ENCODE data around the gene RNPS1.

RNPS1 gene

DNA sequence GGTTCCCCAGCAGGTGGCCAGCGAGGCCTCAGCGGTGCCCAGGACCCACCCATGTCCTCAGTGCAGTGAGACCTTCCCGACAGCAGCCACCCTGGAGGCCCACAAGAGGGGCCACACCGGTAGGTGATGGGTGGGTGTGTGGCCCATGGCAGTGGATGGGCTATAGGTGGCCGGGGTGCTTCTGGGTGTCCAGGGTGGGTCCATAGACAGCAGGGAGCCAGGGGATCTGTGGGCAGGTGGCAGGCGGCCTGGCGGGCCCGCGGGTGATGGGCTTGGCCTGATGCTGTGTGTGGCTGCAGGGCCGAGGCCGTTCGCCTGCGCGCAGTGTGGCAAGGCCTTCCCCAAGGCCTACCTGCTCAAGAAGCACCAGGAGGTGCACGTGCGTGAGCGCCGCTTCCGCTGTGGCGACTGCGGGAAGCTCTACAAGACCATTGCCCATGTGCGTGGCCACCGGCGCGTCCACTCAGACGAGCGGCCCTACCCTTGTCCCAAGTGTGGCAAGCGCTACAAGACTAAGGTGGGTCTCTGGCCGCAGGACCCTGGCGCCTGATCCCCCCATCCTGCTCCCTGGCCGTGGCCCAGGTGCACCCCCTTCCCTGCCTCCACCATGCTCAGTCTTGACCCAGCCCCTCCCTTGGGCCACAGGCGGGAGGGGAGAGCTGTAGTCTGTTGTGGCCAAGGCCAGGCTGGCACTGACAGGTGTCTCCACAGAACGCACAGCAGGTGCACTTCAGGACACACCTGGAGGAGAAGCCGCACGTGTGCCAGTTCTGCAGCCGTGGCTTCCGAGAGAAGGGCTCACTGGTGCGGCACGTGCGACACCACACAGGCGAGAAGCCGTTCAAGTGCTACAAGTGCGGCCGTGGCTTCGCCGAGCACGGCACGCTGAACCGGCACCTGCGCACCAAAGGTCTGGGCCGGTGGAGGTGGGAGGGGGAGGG lies 33.8 kb downstream of the RNPS1 start:
- no peak for DNase-seq

DNA sequence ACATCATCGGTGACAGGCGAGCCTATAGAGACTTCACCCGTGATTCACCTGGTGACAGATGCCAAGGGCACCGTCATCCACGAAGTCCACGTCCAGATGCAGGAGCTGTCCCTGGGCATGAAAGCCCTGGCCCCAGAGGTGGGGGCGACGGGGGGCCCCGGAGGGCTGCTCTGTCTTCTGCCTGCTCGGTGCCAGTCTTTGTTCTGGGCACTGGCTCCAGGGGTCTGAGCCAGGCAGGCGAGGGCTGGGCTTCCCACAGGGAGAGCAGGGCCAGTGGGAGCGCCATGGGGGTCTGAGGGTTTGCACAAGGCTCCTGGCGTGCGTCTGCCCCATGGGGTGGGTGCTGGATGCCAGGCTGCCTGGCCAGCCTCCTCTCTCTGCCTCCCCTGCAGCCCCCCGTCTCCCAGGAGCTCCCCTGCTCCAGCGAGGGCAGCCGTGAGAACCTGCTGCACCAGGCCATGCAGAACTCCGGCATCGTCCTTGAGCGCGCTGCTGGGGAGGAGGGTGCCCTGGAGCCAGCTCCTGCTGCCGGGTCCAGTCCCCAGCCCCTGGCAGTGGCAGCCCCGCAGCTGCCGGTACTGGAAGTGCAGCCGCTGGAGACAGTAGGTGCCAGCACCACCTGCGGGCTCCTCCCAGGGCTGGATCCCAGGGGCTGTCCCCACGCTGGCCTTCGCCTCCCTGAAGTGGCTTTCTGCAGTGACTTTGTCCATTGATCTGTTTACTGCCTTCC lies 34.7 kb downstream of the RNPS1 start:
- no peak for DNase-seq

DNA sequence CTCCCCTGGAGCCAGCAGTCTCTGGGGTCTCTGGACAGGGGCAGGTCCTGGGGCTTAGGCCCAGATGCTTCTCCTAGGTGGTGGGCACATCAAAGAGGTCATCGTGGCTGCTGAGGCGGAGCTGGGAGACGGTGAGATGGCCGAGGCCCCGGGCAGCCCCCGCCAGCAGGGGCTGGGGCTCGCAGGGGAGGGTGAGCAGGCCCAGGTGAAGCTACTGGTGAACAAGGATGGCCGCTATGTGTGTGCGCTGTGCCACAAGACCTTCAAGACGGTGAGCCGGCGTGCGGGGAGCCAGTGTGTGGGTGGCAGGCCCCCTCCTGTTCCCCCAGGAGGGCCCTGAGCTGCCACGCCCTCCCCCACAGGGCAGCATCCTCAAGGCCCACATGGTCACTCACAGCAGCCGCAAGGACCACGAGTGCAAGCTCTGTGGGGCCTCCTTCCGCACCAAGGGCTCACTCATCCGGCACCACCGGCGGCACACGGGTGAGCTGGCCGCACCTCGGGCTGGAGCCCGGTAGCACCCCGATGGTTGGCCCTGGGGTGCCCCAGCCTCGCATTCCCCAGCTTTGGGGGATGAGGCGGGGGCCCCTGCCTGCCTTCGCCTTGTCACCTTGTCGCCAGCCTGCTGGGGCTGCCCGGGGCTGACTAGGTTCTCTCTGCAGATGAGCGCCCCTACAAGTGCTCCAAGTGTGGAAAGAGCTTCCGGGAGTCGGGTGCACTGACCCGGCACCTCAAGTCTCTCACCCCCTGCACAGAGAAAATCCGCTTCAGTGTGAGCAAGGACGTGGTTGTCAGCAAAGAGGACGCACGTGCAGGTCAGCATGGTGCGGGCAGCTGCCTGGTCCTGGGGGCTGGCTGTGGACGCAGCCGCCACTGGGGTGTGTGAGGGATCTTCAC lies 35.6 kb downstream of the RNPS1 start:
- no peak for DNase-seq

DNA sequence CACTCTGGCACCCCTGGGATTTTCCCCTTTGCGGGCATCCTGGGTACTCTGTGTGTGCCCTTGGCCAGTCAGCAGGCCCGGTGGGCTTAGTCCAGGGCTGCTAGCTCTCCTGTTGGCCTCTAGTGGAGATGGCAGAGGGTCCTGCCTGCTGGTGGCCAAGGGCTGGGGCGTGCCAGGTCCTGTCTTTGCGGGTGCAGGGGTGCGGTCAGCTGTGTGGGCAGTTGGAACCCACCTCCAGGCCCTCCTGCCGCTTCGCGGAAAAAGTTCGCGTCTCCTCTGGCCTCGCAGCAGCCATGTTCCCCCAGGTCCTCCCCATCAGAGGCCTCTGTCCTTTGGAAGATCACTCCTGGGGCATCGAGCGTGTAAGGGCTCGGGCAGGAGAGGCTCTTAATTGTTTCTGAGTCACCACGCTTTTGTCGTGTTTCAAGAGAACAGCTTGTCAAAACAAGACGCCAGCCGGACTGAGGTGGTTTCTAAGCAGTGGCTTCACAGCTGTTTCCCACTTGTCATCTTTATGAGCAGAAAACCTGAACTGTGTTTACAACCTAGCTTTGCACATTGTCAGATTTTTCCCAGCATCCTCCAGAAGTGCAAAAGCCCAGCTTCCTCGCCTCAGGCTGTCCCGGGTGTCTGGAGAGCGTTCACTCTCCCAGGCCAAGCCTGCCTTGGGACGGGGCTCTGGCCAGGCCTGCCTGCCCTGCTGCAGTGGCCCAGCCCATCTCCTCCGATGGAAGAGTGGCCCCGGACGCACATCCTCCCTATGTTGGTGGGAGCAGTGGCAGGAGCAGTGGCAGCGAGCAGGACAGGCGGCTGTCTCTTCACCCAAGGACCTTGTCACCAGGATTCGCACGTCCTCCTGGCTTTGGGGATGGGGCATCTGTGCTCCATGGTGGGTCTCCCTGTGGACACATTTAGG lies 36.7 kb downstream of the RNPS1 start:
- DNase-seq: no peak

DNA sequence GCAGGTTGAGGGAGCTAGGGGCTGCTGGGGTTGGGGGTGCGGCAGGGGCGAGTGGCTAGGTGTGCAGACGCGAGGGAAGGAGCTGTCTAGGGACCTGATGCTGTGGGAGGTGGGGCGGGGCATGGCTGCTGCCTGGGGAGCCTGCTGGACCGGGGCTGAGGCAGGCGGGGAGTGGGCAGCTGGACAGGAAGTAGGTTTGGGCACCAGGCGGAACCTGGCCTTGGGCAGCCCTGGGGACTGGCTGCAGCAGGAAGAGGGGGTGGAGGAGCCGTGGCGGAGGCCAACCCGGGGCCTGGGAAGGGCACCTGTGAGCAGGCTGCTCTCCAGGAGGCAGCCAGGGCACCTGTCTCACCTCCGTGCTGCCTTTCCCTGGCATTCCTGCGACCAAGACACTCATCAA lies 37.5 kb downstream of the RNPS1 start:
- DNase-seq: no peak

DNA sequence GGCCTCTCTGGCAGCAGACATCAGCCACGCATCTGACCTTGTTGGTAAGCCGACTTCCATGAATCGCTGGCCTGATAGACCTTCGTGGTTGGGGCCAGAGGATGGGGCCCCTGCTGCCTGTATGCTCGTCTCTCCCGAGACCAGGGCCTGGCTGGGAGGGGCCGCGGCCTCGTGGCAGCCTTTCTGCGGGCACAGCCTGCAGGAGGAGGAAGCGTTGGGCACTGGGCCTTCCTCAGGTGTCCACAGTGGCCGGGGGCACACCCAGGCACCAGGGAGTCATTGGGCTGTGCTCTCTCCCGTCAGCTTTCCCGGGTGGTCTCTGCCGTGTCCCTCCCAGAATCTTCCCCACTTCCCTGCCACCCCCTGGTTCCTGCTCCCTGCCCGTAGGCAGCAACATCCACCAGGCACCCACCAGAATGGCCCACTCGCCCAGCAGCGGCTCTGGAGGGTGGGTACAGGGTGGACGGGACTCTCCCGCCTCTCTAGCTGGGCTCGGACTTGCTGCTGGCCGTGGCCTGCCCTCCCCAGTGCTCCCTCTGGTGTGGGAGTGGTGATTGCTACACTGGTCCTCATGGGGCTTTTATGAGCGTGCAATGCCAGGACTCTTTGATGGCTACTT lies 38.2 kb downstream of the RNPS1 start:
- DNase-seq: no peak

DNA sequence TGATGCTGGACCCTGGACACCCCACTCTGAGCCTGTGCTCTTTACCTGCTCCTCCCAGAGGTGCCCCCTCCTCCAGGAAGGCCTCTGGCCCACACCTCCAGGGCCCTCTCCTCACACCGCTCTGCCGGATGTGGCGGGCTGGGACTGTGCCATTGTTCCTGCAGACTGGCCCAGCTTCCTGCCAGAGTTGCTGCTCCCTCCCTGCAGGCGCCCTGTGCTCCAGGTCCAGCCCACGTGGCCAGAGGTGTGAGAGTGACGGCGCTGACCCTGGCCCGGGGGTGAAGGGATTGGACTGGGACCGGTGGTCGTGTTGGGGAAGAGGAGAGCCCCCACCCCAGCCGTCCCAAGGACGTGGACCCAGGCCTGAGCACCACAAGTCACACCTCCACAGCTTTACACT lies 38.8 kb downstream of the RNPS1 start:
- no peak for DNase-seq

DNA sequence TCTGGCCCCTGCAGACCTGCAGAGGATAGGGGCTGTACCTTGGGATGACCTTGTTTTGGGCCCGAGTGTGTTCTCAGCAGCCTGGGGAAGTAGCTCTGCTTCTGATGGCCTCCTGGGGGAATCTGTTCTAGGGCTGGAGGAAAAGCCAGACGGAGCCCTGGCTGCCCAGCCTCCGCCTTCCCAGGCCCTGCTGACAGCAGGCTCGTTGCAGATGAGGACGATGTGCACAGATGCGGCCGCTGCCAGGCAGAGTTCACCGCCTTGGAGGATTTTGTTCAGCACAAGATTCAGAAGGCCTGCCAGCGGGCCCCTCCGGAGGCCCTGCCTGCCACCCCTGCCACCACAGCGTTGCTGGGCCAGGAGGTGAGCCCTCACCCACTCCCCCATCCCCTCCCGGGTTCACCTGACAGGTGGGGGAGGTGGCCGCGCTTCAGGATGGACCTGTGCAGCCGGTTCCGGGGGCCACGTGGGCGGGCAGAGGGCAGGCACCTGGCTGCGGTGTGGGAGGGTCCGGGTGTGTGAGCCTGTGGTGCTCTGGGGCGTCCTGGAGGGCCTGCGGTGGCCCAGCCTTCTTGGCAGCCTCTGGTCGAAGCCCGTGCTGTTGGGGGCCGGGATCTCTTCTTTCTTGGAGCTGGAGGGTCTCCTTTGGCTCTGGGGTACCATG lies 39.6 kb downstream of the RNPS1 start:
- DNase-seq: no peak

DNA sequence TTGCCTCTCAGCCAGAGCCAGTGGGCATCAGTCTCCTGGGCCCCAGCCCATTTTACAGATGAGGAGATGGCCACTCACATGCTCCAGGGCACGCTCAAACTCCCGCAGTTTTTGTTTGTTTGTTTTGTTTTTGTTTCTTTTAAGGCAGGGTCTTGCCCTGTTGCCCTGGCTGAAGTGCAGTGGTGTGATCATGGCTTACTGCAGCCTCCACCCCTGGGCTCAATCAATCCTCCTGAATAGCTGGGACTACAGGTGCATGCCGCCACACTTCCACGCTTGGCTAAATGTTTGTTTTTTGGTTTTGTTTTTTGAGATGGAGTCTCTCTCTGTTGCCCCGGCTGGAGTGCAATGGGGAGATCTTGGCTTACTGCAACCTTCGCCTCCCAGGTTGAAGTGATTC lies 41.0 kb downstream of the RNPS1 start:
- DNase-seq: no peak

DNA sequence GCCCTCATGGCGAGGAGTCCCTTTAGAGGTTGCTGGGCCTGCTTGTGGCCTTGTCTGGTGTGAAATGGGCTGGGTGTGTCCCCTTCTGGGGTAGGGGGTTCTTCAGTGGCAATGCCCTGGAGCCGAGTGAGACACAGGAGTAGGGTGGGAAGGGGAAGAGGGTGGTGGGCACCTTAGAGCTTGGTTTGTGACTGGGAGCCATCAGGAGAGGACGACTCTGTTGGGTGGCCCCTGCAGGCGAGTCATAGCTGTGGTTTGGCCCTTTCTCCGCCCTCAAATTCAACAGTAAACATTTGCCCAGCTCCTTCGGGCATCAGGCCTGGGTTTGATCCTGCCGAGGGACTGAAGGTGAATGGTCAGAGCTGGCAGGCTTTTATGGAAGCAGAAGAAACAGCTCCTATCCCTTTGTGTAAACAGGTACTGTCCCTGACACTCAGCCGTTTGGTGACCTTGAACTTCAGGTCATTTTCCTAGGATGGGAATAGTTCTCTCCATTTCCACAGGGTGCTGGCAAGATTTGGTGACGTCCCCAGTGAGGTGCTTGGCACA lies 41.6 kb downstream of the RNPS1 start:
- DNase-seq: no peak

DNA sequence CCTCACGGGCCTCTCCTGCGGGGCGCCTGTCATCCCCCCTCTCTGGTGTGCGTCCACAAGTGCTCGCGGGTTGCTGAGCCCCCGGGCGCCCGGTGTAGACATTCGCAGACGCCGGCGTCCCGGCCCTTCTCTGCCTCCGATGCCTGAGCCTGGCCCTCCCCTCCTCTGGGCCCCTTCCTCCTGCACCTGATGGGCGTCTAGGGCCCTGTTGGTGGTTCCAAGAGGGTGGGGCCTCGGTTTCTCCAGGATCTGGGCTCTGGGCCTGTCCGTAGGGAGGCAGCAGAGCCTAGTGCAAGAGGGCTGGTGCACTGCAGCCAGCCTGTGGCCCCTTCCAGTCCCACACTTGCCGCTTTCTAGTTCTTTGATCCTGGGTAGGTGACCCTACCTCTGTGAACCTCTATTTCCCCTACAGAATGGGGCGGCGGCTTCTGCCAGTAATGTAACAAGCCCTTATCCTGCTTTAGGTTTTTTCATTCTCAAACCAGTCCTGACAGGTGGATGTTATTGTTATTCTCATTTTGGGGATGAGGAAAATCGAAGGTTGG lies 43.9 kb downstream of the RNPS1 start:
- DNase-seq: no peak

DNA sequence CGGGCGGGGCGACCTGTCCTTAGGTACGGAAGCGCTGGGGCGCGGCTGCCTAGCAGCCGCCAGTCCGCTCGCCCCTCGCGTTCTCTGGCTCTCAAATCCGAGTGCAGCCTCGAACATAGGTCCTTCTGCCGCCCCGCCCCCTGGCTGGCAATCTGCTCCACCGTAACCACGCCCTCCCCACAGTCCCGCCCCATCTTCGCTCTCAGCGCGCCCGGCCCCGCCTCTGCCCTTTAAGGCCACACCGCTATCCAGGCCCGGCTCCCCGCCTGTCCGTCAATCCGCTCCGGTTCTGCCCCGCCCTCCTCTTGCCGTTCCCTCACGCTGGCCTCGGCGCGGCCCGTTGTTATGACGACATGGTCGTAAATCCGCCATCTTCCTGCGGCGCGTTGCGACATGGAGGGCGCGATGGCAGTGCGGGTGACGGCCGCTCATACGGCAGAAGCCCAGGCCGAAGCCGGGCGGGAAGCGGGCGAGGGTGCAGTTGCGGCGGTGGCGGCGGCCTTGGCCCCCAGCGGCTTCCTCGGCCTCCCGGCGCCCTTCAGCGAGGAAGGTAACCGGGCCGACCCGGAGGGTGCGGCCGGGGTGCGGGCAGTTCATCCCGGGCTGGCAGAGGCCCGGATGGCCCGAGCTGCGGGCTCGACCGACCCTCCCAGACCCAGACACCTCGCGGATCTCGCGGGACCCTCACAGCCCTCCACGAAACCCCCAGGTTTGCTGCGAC lies 44.5 kb downstream of the RNPS1 start, which contains the start of gene E4F1:
TSS of gene E4F1 (plus strand) at position 371 of the 721 bp plus-strand sequence. CDS start at position 394, 23 bp downstream.
- peak; percentile 97 for DNase-seq

DNA sequence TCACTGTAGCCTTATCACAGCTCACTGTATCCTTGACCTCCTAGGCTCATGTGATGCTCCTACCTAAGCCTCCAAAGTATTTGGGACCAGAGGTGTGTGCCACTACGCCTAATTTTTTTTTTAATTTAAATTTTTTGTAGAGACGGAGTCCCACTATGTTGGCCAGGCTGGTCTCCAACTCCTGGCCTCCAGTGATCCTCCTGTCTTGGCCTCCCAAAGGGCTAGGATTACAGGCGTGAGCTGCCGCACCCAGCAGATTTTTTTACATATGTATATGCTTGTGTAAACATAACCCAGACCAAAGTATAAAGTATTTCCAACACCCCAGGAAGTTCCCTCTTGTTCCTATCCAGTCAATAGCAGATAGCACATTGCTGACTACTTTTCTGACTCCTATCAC lies 51.6 kb downstream of the RNPS1 start:
- DNase-seq: no peak

DNA sequence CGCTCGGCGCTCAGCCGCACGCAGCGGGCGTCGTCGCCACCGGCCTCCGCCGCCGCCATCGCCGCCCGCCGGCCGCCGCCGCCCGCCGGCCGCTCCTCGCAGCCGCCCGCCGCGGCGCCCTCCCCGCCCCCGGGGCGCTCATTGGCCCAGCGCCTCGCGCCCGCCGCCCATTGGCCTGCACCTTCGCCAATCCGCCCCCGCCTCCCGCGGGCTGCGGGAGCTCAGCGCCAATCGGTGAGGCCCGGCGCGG lies 53.3 kb downstream of the RNPS1 start, which contains the start of gene PGP:
TSS of gene PGP (minus strand) at position 122 of the 250 bp plus-strand sequence. CDS start at position 59, 63 bp downstream.
- DNase-seq: no peak

DNA sequence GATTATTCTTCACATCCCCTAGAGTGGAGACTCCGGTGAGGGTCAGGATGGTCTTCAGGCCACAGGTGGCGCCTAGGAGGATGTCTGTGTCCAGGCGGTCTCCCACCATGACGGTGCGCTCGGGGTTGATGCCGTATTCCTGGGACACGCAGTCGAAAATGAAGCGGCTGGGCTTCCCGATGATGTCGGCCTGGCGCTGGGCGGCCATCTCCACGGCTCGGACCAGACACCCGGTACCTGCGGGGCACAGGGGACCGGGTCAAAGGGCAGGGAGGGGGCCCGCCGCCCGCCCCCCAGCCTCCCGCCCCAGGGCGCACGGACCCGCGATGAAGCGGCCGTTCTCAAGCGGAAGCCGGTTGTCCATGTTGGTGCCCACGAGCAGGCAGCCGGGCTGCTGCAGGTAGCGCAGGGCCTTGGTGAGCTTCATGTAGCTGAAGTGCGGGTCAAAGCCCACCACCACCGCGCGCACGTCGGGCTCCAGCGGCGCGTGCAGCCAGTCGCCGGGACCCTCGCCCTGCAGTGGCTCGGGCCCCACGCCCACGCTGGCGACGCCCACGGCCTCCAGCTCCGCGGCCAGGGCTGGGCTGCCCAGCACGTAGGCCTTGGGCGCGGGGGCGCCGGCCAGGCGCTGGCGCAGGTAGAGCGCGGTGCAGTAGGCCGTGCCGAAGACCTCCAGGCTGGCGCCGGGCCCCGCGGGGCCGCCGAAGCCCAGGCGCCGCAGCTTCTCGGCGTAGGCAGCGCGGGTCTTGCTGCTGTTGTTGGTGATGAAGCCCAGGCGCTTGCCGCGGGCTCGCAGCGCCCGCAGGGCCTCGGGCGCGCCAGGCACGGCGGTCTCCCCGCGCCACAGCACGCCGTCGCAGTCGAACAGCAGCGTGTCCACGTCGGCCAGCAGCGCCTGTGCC lies 53.9 kb downstream of the RNPS1 start:
- no peak for DNase-seq

DNA sequence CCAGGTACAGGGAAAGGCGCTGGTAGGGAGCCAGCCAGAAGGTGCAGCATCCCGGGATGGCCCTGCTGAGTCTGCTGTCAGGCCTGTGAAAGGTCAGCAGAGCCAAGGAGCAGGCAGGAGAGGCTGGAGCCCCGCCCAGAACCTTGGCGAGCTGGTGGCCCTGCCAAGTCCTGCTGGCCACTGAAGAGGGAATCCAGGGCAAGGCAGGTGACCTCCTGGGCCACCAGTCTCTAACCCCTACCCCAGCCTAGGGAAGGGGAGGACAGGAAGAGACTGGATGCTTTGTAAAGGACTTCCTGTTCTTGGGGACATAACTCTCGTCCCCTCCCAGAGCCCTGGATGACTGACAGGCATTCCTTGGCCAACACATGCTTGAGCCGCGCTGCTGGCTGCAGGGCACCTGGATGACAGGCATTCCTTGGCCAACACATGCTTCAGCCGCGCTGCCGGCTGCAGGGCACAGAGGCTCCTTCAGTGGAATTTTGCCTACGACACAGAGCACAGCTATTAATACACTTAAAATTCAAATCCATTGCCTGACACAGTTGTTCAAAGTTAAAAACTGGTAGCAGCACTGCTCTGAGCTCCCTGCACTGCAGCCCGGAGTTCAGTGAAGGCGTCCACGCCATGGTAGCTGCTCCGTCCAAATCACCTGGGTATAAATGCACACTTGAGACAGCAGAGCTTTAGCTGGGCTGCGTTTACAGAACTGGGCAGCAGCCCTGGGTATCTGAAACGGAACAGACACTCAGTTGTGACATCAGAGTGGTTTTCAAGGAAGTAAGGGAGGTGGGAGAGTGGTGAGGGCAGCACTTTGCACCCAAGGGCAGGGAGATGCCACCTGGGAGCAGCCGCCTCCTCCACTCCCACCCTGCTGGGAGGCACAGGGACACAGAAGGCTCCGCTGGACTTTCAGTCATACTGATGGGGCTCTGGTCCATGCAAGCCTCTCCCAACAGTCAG lies 55.3 kb downstream of the RNPS1 start:
- no peak for DNase-seq

DNA sequence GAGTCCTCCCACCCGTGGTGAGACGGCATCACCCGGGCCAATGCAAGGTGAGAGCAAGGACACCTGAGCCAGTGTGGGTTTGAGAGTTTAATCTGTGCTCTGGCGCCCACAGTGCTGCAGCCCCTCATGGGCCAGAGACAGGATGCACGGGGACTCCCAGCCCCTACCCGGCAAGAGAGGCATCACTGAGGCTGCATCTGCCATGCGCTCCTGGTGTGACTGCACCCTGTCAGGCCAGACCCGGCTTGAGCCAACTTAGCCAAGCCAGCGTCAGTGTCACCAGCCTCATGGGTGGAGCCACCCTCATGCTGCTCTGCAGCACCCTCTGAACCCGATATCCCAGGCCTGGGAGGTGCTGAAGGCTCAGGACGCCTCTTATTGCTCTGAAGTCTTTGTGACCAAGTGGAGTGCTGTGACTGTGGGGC lies 56.0 kb downstream of the RNPS1 start:
- DNase-seq: no peak

Measured in kidney glomerular epithelial cell (primary cell).